ENCODE results near the gene ZNF593.

The ZNF593 gene

DNA sequence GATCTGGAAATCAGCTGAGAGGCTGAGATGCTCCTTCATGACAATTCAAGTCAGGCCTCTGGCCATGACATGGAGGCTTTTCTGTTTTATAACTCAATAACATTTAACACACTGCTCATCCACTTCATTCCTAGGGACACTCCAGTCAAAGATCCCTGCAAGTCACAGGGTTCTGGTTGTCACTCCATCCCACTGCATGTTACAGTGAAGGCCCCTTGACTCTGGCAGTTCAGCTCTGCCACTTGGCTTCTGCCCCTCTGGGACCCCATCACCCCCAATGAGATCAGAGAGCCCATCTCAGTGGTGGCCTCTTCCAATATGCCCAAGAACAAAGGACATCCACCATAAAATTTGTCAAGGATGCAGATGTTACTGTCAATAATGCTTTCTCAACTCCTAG, 20.8 kb upstream of the ZNF593 start:
- DNase-seq (ENCODE audit: low read depth in 2 of 2), result no peak

DNA sequence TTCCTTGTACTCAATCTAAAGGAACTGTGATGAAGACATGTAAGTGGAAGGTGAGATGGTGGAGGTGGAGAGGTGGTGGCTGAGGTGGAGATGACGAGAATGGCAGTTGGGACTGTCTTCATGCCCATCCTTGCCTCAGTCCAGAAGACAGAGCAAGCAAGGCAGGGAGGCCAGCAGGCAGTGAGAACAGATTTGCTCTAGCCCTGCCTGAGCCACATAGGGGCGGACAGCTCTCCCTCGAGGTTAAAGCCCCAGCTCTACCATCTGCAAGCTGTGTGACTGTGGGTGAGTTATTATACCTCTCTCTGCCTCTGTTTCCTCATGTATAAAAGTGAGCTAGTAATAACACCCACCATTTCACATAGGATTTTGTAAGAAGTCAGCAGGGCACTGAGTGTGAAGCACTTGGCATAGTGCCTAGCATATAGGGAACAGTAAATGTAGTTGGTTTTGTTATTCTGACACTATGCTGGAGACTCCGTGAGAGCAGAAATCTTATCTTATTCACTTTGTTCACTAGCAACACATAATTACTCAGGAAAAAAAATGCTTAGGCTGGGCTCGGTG, 15.7 kb upstream of the ZNF593 start:
- no peak for DNase-seq (ENCODE audit: low read depth in 2 of 2)

DNA sequence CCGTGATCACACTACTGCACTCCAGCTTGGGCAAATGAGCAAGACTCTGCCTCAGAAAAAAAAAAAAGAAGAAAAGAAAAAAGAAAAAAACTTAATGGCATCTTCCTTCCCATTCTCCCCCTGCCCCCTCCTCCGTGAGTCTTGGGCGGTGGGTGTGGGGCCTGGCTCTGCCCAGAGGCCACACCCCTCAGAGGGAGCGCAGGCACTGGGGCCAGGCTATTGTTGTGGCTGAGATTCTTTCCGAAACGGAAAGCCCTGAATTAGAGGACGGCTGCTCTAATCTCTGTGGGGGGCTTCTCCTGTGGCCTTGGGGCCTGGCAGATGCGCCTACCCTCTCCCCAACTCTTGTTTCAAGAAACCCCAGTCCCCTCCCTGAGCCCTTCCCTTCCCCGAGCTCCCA, 15.0 kb upstream of the ZNF593 start:
- no peak for DNase-seq (ENCODE audit: low read depth in 2 of 2)

DNA sequence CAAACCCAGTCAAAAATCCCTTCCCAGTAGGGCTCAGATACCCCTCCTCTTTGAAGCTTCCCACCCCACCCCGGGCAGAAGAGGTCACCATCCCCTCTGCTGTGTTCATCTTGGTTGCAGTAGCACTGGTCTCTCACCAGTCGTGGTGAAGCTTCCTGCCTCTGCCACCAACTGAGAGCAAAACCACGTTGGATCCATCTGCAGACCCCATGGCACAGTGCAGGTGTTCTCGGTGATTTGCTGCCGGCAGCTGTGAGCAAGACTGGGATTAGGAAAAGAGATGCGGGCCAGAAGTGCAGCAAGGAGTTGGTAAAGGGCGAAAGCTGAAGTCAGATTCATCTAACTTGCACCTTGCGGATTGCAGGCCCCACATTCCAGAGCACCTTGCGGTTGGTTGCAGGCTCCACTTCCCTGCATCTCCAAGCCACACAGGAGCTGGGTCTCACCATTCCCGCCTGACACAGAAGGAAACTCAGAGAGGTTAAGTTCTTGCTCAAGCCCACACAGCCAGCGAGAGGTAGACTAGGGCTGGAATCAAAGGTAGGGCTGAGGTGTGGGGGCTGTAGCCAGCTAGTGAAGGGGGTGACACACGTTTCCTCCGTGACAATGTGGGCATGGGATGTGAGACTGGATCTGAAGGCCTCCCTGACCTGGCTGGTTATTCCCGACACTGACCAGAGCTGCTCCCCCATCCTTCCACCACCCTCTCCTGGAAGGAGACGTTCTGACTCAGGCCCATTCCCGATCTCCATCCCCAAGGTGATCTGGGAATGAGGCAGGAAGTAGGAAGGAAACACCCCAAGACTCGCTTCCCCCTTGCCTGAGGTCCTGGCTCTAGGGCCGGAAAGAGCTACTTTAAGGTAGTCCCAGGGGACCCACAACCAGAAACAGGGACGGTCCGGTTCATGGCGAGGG, 14.1 kb upstream of the ZNF593 start:
- DNase-seq (ENCODE audit: low read depth in 2 of 2), result no peak

DNA sequence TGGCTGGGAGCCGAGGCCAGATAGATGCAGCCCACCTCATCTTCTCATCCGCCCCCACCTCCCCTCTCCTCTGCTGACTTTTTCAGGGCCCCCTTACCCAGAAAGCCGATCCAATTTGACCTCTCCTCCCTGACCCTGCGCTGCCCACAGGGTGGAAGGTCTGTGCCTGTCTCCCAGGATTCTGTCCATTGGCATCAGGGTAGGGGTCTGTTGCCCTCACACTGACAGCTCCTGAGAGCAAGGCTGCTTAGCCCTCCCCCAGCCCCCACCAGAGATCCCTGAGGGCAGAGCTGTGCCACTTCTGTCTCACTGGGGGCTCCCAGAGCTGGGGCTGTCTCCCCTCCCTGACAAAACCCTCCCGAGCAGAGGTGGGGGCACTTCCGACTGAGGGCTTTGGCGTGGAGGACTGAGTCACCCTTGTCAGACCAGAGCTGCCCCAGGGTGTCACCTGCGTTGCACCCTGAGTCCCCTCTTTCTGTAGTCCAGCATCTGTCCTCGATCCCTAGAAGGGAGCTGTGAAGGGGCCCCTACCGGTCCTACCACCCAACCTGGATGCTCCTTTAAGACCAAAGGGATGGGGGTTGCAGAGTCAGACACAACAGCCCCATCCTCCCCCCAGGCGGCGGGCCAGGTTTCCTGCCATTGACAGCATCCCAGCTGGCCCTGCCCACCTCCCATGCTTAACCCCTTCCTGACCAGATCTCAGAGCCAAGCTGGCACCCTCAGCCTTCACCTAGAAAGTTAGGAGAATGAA, 13.2 kb upstream of the ZNF593 start:
- no peak for DNase-seq (ENCODE audit: low read depth in 2 of 2)

DNA sequence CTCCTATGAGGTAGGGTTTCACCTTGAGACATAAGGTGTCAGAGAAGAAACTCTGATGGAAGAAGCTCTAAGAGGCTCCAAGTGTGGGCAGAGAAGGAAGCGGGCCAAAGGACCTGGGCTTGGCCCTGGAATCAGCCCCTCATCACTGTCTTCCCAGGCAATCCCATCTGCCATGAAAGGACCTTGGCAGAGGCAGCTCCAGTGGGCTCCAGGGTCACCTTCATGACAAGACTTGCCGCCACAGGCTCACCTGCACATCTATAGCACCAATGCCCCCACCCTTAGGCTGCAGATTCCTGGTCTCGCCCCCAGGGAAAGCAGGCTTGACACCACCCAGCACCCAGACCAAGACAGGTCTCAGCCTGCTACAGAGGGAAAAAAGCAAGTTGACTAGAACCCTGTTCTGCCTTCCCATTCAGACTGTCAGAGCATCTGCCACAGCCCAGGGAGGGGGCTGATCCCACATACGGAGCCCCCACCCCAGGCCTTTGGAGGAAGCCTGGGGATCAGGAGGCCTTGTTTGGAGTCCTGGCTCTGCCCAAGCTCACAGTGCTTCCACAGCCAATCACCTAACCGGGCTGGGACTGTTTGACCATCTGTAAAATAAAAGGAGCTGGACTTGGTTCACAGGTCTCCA, 11.3 kb upstream of the ZNF593 start:
- DNase-seq (ENCODE audit: low read depth in 2 of 2), result no peak

DNA sequence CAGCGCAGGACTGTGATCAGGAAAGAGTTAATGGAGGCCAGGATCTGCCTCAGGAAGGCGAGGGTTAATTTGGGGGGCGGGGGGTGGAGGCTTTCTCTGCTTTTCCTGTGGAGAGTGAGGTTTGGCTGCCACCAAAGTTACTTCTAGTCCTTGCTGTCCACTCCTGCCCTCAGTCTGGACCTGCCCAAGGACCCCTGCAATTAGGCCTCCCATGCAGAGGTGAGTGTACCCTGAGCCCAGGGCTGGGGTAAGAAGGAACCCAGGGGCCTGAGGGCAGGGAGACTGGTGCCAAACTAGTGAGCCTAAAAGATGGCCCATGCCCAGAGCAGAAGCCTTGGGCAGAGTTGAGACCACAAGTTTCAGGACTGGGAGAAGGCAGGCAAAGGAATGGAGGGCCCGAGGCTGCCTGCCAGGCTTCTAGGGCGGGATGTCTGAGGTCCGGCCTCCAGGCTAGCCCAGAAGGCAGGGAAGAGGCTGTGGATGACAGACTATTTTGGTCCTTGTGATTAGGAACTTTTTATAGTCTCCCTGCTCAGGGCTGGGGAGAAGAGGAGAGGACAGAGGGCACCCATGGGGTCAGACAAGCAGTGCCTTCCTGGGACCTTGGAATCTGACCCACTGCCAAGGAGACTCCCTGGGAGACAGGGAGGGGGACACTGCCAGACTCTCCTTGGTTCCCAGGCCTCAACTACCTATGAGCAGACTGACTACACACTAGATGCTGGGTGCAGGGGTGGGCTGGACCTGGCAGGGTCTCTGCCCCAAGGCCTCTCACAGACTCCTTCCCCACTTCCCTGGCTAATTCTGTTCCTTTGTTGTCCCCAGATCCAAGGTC, 10.6 kb upstream of the ZNF593 start, which contains the start of gene FAM110D:
FAM110D (plus strand) TSS at position 172 of the 835 bp plus-strand sequence. CDS start 2,213 bp downstream, outside the sequence.
- no peak for DNase-seq (ENCODE audit: low read depth in 2 of 2)

DNA sequence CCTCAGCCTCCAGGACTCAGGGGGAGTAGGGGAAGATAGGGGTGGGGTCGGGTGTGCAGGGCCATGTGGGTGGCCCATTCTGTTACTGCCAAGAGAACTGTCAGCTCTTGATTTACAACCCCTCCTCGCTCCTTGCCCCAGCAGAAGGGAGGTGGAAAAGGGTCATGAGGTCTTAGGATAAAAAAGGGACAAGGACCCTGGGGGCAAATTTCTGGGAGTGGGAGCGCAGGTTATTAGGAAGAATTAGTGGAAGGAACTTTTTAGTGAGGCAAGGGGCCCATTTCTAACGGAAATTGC, 10.0 kb upstream of the ZNF593 start:
- no peak for DNase-seq (ENCODE audit: low read depth in 2 of 2)

DNA sequence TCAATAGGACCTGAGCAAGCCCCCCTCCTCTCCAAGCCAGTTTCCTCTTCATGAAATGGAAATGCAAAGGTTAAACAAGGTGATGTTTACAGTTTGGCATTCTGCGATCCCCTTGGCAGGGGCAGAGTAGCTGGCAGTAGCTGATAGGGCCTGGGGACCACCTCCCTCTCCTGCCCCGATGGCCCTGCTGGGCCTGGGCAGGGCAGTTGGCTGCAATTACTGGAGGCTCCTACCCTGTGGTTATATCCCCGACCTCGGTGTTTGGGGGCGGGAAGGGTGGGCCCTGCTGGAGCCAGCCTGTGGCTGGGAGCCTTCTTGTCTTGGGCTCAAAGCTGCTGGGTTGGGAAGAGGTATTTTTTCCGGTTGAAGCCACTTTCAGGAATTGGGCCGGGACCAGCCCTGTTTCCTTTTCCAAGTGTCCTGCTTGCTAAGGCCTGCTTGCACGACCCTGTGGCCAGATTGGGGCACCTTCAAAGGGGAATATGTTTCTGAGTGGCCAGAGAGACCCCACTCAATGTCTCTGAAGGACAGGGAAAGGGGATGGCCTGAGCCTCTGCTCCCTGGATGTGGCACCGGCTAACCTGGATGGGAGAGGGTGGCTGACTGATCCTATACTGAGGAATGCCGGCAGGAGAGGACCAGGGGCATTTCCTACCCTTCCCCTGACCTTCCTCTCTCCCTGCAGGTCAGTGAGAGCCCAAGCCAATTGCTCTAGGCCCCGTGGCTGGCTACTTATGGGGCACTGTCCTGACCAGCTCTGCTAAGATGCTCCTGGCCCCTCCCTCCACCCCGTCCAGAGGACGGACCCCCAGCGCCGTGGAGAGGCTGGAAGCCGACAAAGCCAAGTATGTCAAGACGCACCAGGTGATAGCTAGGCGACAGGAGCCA, 8.9 kb upstream of the ZNF593 start:
- no peak for DNase-seq (ENCODE audit: low read depth in 2 of 2)

DNA sequence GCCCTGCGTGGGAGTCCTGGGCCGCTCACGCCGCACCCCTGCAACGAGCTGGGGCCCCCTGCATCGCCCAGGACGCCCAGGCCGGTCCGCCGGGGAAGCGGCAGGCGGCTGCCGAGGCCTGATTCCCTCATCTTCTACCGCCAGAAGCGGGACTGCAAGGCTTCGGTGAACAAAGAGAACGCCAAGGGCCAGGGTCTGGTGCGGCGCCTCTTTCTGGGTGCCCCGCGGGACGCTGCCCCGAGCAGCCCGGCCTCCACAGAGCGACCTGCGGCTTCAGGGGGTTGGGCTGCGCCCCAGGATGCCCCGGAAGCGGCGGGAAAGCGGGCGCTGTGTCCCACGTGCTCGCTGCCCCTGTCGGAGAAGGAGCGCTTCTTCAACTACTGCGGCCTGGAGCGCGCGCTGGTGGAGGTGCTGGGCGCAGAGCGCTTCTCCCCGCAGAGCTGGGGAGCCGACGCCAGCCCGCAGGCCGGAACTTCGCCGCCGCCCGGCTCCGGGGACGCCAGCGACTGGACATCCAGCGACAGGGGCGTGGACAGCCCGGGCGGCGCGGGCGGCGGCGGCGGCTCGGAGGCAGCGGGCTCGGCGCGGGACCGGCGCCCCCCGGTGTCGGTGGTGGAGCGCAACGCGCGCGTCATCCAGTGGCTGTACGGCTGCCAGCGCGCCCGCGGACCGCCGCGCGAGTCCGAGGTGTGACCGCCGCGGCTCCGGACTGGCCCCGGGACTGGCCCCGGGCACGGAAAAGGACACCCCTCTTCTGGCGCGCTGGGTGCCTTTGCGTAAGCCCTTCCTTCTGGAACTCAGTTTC, 8.1 kb upstream of the ZNF593 start:
- DNase-seq (ENCODE audit: low read depth in 2 of 2), result peak in 1 of 2 donors; percentile 39

DNA sequence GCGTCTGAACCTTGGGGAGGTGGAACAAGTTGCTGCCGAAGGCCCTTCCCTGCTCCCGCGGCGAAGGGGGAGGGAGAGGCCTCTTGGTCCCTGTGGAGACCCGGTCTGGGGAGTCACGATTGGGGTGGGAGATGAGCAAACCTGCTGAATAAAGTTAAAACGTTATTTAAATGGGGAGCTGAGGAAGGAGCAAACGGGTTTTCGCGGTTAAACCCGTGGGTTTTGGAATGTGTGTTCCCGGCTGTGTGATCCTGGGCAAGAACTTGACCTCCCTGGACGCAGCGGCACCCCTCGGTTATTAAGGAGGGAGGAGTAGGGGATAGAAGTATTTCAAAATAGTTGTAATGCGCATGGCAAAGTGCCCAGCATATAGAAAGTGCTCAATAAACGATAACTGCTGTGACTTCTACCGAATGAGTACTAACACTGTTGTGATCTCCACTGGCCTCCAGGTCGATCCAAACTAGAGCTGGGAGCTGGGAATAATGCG, 7.4 kb upstream of the ZNF593 start:
- DNase-seq (ENCODE audit: low read depth in 2 of 2), result no peak

DNA sequence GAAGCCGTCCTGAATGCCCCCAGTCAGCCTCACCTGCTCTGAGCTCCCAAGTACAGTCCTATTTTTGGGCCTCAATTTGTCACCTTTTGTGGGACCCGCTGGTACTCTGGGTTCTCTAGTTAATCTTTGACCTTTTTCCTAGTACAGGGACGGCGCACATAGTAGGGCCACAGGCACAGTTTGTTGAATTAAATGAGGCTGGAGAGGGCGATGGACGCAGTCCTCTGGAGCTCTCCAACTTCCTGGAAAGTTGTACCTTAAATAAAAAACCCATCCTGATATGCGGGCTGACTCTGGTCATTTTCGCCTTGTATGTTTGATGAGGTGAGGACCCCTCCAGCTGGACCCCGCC, 6.0 kb upstream of the ZNF593 start:
- no peak for DNase-seq (ENCODE audit: low read depth in 2 of 2)

DNA sequence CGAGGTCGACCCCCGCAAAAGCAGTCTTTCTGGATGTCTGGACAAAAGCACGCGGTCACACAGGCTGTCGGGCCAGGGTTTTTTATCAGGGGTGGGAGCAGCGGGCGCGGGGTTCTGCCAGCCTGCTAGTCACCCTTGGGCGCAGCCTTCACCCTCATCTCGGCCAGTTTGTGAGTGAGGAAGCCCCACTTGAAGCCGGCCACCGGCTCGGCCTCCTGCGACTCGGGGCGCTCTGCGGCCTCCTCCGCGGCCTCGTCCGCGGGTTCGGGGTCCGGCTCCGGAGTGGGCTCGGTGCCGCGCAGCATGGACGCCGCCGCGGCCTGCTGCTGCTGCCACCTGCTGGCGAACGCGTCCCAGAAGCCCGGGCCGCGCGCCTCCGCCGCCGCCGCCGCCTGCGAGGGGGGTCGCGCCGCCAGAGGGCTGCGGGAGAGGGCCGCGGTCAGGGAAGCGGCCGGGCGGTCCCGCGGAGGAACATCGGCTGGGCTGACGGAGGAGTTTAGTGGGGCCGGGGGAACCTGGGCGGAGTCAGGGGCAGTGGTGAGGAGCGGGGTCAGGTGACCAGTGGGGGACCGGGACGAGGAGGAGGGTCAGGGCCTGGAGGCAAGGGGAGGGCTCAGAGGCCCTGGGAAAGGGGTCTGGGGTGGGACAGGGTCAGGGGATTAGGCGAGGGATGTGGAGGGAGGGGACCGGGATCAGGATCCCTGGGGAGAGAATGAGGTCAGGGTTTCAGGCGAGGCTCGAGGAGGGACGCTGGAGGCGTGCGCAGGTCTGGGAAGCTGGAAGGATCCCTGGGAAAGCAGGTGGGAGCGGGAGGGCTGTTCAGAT, 5.5 kb upstream of the ZNF593 start:
- peak; percentile 32 to 61 for DNase-seq (ENCODE audit: low read depth in 2 of 2)

DNA sequence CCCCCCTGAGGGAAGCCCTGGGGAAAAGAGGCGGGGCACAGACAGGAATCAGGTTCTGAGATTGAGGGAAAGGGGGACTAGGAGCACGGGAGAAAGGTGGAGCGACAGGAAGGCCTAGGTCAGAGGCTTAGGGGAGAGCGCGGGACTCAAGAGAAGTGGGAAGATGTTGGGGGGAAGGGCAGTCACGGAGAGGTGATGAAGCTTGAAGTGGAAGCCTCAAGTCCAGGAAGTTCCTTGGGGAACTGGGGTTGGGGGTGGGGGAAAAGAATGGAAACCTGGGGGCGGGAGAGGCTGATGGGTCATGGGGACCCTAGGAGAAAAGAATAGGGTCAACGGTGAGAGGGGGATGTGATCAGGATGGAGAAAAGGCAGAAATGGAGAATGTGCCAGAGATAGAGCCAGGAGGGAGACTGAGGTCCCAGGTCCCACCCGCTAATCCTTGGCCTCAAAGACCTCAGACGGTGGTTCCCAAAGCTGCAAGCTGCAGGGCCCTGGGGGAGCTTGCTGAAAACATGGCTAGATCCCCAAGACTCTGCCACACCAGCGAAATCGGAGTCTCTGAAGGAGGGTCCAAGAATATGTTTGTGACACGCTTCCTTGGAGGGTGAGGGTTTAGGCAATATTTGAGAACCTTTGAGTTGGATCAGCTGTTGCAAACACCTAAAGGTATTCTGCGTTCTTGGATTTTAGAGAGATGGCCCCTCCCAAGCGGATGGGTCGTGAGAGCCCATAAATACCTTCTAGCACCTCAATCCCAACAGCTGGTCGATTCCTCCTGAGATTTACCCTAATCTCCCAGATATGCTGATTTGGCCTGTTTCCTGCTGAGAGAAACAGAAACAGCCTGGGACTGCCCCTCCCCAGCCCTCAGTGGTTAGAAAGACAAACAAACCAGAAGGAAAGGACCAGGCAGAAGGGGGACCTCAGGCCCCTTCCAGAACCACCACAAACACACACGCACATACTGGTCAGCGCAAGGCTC, 4.6 kb upstream of the ZNF593 start:
- DNase-seq (ENCODE audit: low read depth in 2 of 2), result no peak

DNA sequence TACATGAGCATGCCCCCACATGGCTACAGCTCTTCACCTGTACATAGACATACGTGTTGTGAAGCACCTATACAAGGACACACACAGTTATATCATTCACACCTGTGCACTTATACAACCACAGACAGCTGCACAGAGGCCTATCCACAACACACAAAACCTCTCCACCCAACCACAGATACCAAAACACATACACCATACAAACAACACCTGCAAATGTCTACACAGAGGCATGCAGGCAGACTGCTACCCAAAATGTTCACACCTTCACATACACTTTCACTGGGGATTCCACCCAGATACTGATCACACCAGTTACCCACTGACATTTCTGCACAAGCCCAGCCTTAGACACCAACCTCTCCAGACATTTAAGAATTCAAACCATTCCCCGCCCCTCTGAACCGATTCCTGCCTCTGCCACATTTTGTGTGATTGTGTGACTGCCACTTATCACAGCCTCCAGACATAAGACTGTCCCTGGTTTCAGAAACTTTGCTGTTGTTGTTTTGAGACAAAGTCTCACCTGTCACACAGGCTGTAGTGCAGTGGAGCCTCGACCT, 2.9 kb upstream of the ZNF593 start:
- DNase-seq (ENCODE audit: low read depth in 2 of 2), result no peak

DNA sequence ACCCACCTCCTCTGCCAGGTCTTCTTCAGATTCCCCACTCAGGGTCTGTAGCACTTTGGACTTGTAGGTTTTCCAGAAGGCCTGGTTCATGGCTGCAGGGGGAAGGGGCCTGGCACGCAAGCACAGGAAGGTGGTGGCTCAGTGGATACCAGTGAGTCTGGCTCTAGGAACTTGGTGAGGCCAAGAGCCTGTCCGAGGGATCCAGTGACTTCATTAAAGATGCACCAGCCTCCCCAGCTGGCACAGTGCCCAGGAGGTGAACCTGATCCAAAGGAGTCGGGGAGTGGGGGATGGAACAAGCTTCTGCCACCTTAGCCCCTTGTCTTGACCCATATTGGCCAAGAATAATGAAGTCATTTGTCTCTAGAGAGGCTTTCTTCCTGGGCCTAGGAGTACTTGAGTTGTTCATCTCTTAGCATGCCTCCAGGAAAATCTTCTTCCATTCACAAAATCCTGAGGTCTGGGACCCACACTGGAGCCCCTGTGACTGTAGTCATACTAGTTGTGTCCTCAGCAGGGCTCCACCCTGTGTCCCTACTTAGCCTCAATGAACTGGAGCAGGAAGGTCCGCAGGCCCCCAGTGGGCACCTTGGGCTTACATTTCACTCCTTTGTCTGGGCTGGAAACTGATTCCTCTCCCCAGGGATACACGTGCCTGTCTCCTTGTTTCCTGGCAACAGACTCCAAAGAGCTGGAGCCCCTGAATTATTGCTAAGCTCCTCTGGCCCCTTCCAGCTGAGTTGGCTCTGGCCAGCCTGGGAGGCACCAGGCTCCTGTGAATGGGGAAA, 1.1 kb upstream of the ZNF593 start, which contains the start of gene C1orf232:
C1orf232 (minus strand) TSS at position 554 of the 788 bp plus-strand sequence; CDS start at position 90, 464 bp downstream.
- DNase-seq (ENCODE audit: low read depth in 2 of 2), result no peak
